MV-4-11 (cell line): ENCODE results near the gene SUSD1.
"Not testable (repeated sequence)": the region's sequence is repeated elsewhere in the genome, so short reads cannot be mapped to it uniquely, and the experiment has no call there.

Source experiments
- DNase-seq: peaks from one replicate; lab custom pipeline; 2025; lab: John Stamatoyannopoulos, UW

The SUSD1 gene

DNA sequence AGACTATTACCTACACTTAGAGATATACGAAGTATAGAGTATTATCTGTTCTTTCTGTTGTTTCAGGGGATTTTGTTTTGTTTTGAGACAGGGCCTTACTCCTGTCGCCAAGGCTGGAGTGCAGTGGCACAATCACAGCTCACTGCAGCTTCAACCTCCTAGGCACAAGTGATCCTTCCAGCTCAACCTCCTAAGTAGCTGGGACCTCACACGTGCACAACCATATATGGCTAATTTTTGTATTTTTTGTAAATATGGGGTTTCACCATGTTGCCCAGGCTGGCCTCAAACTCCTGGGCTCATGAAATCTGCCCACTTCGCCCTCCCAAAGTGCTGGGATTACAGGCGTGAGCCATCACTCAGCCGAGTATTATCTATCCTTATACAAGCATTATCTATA, 45.9 kb downstream of the SUSD1 start:
- DNase-seq, result no peak

DNA sequence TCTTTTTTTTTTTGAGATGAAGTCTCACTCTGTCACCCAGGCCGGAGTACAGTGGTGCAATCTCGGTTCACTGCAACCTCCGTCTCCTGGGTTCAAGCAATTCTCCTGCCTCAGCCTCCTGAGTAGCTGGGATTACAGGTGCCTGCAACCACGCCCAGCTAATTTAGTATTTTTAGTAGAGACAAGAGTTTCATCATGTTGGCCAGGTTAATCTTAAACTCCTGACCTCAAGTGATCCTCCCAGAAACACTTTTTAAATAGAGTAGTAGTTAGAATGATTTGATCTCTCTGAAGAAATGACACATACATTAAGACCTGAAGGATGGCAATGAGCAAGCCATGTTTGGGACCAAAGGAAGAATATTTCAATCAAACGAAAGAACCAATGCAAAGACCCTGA, 46.7 kb downstream of the SUSD1 start:
- not testable (repeated sequence) for DNase-seq

DNA sequence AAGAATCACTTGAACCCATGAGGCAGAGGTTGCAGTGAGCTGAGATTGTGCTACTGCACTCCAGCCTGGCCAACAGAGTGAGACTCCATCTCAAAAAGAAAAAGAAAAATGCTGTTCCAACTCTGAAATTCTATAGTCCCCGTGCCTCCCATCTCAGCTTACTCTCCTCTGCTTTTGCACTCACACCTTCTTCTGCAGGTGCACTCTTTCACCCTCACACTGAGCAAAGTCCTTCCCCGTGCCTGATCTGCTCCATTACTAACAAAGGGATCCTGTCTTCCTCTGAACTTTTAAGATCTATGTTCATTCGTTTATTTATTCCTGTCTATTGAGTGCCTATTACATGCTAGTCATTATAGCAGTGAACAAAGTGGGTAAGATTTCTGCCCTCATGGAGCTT, 47.8 kb downstream of the SUSD1 start:
- no peak for DNase-seq

- DNase-seq, result no peak
Observed at GRCh38 chr9:112125951-112126388, 49.1 kb downstream of the SUSD1 start.

- no peak for DNase-seq
Observed at GRCh38 chr9:112124156-112124555, 50.9 kb downstream of the SUSD1 start.

- DNase-seq, result no peak
Observed at GRCh38 chr9:112121633-112122032, 53.5 kb downstream of the SUSD1 start.

GRCh38 chr9:112120439-112120925, 54.6 kb downstream of the SUSD1 start:
- DNase-seq, result no peak

DNA sequence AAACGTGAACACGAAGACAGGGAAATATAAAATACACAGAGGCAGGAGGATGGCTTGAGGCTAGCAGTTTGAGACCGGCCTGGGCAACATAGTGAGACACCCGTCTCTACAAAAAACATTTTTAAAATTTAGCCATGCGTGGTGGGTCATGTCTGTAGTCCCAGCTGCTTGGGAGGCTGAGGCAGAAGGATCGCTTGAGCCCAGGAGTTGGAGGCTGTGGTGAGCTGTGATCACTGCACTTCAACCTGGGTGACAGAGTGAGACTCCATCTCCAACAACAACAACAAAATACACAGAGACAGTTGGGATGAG, 55.1 kb downstream of the SUSD1 start:
- DNase-seq, result no peak

DNA sequence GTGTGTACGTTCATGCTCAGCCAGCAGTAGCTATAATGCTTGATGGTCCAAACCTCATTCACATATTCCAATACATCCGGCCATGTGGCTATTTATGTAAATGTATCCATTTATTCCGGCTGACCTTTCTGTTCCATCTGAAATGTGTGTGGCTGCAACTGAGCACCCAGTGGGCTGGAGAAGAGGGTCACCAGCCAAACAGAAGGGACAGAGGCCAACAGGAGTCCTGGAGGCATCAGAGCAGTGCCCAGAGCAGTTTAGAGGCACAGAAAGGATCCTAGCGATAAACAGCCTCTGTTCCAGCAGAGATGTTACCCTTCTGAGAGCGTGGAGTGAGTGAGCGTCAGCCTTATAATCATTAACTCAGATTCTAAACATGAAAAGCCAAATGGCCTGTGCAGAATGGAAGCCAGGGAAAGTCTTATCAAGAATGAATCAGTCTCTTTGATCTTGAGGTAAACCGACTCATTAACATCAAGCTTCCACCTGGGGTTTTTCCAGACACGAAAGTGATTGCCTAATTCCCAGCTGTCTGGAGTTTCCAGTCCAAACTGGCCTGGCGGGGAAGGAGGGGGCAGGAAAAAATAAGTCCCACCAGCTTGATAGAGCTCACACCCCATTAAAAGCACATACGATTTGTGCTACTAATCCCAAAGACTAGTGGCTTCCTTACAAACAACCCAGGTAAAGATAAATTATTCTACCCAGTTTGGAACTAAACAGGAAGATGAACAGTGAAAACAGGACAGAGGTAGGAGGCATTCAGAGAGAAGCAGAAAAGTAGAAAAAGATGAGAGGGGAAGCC, 55.7 kb downstream of the SUSD1 start:
- no peak for DNase-seq

GRCh38 chr9:112118009-112118408, 57.1 kb downstream of the SUSD1 start:
- no peak for DNase-seq

DNA sequence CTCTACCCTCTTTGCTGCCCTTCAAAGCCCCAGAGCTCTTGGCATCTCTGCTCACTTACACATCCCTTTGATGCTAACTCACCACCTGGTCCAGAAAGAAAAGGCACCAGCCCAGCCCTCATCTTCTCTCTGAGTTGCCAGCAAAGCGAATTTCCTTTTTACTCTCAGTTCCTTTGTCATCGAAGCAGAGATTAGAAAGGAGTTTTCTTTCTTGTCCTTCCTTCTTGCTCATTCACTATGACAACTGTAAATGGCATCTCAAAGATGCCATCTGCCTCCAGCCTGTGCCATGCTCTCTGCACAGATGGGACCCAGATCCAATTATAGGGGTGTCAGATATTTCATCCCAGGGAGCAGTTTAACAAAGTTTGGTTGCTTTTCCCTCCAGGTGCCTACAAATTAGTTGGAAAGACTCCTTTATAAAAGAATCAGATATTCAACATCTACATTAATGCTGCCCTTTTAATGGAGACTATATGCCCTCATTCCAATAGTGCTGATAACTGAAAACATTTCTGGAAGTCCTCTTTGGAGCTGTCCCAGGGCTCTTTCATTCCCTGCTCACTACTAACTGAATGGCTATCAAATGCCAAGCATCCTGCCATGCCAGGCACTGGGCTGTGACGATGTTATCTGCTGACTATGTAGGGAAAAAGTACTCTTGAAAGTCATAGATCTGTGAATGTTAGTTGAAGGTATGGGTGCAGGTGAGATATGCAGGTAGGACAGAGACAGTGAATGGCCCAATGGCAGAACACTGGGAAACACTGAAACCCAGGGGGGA, 58.9 kb downstream of the SUSD1 start:
- no peak for DNase-seq

DNA sequence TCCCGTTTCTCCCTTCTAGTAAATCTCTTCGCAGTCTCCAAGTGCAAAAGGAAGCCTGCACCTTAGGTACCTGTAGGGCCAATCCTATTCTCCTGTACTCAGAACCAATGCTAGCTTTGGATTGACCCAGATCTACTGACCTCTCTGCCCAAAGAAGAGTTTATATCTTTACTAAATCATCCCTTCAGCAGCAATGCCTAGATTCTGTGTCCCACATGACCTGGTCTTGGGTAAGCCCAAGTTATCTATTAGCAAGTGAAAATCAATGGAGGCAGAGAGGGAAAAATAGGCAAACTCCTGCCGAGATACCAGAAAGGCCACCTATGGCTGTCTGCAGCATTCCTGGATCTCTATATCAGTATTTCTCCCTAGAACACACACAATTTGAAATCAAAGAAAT, 60.0 kb downstream of the SUSD1 start:
- DNase-seq, result no peak

- DNase-seq, result no peak
Observed at GRCh38 chr9:112112941-112113681, 62.0 kb downstream of the SUSD1 start.

- peak; percentile 63 for DNase-seq
Observed at GRCh38 chr9:112112519-112112918, 62.6 kb downstream of the SUSD1 start.

DNA sequence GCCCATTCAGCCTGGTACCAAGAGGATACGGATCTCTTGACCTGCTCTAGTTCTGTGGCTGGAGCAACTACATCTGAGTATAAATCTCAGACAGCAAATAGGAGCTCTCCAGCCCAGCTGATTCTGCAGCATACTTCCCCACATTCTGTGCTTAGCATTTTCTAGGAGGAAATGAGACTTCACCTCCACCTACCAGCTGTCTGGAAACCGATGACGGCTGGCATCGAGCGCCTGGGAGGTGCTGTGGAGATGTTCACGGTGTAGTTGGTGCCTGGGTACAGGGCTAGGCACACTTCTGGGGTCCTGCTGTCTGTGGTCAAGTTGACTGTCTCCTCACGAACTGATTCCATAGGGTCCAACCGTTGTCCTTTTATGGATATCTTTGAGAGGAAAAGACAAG, 63.6 kb downstream of the SUSD1 start:
- DNase-seq, result no peak

DNA sequence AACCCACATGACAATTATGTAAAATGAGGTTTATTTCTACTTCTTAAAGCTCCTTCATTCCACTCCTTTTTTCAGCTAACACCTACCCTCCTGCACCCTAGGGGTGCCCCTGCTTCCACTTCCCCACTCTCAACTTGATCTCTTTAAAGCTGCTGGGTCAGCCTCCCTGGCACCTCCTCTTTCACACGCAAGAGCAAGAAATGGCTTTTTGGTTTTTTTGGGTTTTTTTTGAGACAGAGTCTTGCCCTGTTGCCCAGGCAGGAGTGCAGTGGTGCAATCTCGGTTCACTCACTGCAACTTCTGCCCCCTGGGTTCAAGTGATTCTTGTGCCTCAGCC, 64.4 kb downstream of the SUSD1 start:
- peak; percentile 56 for DNase-seq

DNA sequence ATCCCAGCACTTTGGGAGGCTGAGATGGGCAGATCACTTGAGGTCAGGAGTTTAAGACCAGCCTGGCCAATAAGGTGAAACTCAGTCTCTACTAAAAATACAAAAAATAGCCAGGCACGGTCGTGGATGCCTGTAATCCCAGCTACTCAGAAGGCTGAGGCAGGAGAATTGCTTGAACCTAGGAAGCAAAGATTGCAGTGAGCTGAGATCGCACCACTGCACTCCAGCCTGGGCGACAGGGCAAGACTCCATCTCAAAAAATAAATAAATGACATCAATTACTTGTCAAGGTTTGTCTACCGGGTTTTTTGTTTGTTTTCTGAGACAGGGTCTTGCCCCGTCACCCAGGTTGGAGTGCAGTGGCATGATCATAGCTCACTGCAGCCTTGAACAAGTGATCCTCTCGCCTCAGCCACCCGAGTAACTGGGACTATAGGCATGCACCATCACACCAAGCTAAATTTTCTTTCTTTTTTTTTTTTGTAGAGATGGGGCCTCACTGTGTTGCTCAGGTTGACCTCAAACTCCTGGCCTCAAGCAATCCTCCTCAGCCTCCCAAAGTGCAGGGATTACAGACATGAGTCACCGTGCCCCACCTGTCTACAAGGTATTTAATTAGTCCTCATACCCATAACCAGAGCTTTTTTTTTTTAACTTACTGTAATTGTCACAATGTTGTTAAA, 64.9 kb downstream of the SUSD1 start:
- DNase-seq, result no peak

GRCh38 chr9:112104901-112105300, 70.2 kb downstream of the SUSD1 start:
- peak; percentile 92 for DNase-seq

GRCh38 chr9:112104401-112104800, 70.7 kb downstream of the SUSD1 start:
- no peak for DNase-seq

- DNase-seq, result no peak
Observed at GRCh38 chr9:112103405-112103804, 71.7 kb downstream of the SUSD1 start.

DNA sequence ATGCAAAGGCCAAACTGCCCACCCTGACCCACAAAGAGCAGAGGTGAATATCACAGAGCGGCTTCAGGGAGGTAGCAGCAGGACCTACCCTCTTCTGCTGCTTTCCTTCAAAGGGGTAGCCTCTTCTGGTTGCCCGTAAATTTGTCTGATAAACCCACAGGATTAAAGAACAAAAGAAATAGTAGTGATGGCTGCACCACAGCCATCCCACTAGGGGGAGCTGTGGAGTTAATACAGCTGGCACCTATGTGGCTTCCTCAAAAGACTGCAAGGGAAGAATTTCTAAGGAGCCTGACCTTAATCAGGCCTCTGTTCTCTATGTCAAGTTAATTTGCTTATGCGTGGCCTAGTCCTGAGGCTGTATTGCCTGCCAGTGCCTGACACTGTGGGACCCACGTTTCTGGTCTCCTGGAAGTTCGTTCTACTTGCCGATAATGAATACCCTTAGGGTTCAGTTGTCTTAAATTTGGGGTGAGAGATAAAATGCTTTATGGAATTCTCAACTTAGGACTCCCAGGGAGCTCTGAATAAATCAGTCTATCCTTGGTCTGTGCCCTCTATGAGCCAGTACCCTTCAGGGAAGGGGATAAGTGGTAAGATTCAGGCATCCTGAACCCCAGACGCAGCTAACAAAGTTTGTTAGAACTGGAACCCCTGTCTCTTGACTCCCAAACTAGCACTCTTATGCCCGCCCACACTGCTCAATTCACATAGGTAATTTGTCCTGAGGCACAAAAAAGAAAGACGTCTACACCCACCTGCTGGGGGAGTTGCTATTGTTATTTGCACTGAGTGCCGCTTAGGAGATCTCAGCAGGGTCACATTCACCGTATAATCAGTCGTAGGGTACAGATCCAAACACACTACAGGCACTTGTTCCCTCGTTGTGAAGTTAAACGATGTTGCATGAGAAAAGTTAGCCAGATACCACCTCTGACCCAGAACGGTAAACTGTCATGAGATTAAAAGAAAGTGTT, 77.1 kb downstream of the SUSD1 start:
- peak; percentile 77 for DNase-seq
